Liver (tissue), 9 donors: Measurements from ENCODE around the gene S100A12. TPM values are rescaled to one million over a fixed set of nuclear protein-coding genes. Genes with fewer than 3 reads are reported as not detected.

Source experiments
- DNase-seq: peaks from one replicate; pipeline ENCODE4 v3.0.0-alpha.2; 2017; ENCODE audit warnings: low spot score
- H3K27ac ChIP-seq, 2 donors: one replicate each; pipeline ENCODE4 v1.7.0; 2013; ENCODE audit warnings: inconsistent platforms in 2 of 2, low read length in 2 of 2, control low read depth in 1 of 2, low read depth in 1 of 2, mild to moderate bottlenecking in 1 of 2
- H3K27me3 ChIP-seq, 4 donors: one replicate each; pipeline versions ENCODE4 v1.6.1 to v1.7.0; 2013; ENCODE audit warnings: low read length in 3 of 4, inconsistent platforms in 1 of 4, mild to moderate bottlenecking in 1 of 4, moderate library complexity in 1 of 4; ENCODE audit not compliant: control insufficient read depth in 4 of 4, insufficient read depth in 4 of 4
- H3K36me3 ChIP-seq, 4 donors: one replicate each; pipeline versions ENCODE4 v1.6.1 to v1.7.0; 2013; ENCODE audit warnings: low read length in 3 of 4, mild to moderate bottlenecking in 3 of 4, low read depth in 1 of 4, moderate library complexity in 1 of 4; ENCODE audit not compliant: control insufficient read depth in 4 of 4, insufficient read depth in 3 of 4
- H3K4me1 ChIP-seq, 4 donors: one replicate each; pipeline versions ENCODE4 v1.6.1 to v1.7.0; 2013; ENCODE audit warnings: low read length in 3 of 4, mild to moderate bottlenecking in 3 of 4, moderate library complexity in 1 of 4; ENCODE audit not compliant: control insufficient read depth in 4 of 4, insufficient read depth in 4 of 4
- H3K4me3 ChIP-seq, 3 donors: one replicate each; pipeline versions ENCODE4 v1.6.1 to v1.7.0; 2013; ENCODE audit warnings: low read length in 3 of 3, control low read depth in 1 of 3, low read depth in 1 of 3, mild to moderate bottlenecking in 1 of 3
- H3K9ac ChIP-seq, 2 donors: one replicate each; pipeline ENCODE4 v1.7.0; 2013; ENCODE audit warnings: low read length in 2 of 2, mild to moderate bottlenecking in 2 of 2, moderate library complexity in 2 of 2, control low read depth in 1 of 2, low read depth in 1 of 2
- H3K9me3 ChIP-seq, 4 donors: one replicate each; pipeline versions ENCODE4 v1.6.1 to v1.7.0; 2013; ENCODE audit warnings: low read length in 3 of 4; ENCODE audit not compliant: control insufficient read depth in 4 of 4
- ATF3 ChIP-seq: IDR thresholded peaks from 2 replicates; pipeline ENCODE4 v1.6.1; 2016; ENCODE audit warnings: antibody characterized with exemption
- CTCF ChIP-seq: fragments of 150-350 bp; IDR thresholded peaks from 2 replicates; pipeline ENCODE4 v1.5.1; 2017; ENCODE audit warnings: improper control_type of control experiment, low read depth, low read length; ENCODE audit not compliant: missing input control
- EGR1 ChIP-seq, 2 donors: IDR thresholded peaks; 2 replicates each; pipeline ENCODE4 v1.6.1; 2016 to 2018; ENCODE audit warnings: antibody characterized with exemption in 2 of 2, low read depth in 2 of 2
- FOXA1 ChIP-seq: IDR thresholded peaks from 2 replicates; pipeline ENCODE4 v1.6.1; 2016; ENCODE audit warnings: antibody characterized with exemption
- FOXA2 ChIP-seq: IDR thresholded peaks from 2 replicates; pipeline ENCODE4 v1.6.1; 2016; ENCODE audit warnings: antibody characterized with exemption
- GABPA ChIP-seq, 2 donors: IDR thresholded peaks in 1 of 2; conservative IDR thresholded peaks in 1 of 2; 2 replicates each; pipeline ENCODE4 v1.6.1; 2016; ENCODE audit warnings: antibody characterized with exemption in 2 of 2, mild to moderate bottlenecking in 1 of 2, moderate library complexity in 1 of 2
- HNF4A ChIP-seq, 2 donors: conservative IDR thresholded peaks; 2 replicates each; pipeline ENCODE4 v1.6.1; 2016; ENCODE audit warnings: antibody characterized with exemption in 2 of 2, mild to moderate bottlenecking in 2 of 2
- HNF4G ChIP-seq: IDR thresholded peaks from 2 replicates; pipeline ENCODE4 v1.6.1; 2016; ENCODE audit warnings: antibody characterized with exemption
- JUND ChIP-seq, 2 donors: IDR thresholded peaks; 2 replicates each; pipeline ENCODE4 v1.6.1; 2016; ENCODE audit warnings: antibody characterized with exemption in 2 of 2
- MAX ChIP-seq: IDR thresholded peaks from 2 replicates; pipeline ENCODE4 v1.6.1; 2016; ENCODE audit warnings: antibody characterized with exemption
- NR2F2 ChIP-seq: IDR thresholded peaks from 2 replicates; pipeline ENCODE4 v1.6.1; 2016; ENCODE audit warnings: antibody characterized with exemption
- RAD21 ChIP-seq, 2 donors: IDR thresholded peaks; 2 replicates each; pipeline ENCODE4 v1.6.1; 2016; ENCODE audit warnings: antibody characterized with exemption in 2 of 2, mild to moderate bottlenecking in 2 of 2
- REST ChIP-seq: IDR thresholded peaks from 2 replicates; pipeline ENCODE4 v1.6.1; 2016; ENCODE audit warnings: antibody characterized with exemption, mild to moderate bottlenecking
- RXRA ChIP-seq, 2 donors: IDR thresholded peaks; 2 replicates each; pipeline ENCODE4 v1.6.1; 2017 to 2018; ENCODE audit warnings: antibody characterized with exemption in 2 of 2, mild to moderate bottlenecking in 1 of 2
- SP1 ChIP-seq: IDR thresholded peaks from 2 replicates; pipeline ENCODE4 v1.6.1; 2018; ENCODE audit warnings: antibody characterized with exemption, mild to moderate bottlenecking
- TAF1 ChIP-seq: conservative IDR thresholded peaks from 2 replicates; pipeline ENCODE4 v1.6.1; 2016; ENCODE audit warnings: antibody characterized with exemption, mild to moderate bottlenecking
- YY1 ChIP-seq: IDR thresholded peaks from 2 replicates; pipeline ENCODE4 v1.6.1; 2016; ENCODE audit warnings: antibody characterized with exemption, mild to moderate bottlenecking
- ZBTB33 ChIP-seq: IDR thresholded peaks from 2 replicates; pipeline ENCODE4 v1.6.1; 2016; ENCODE audit warnings: antibody characterized with exemption
- WGBS: extraction: QIAGEN DNeasy Blood & Tissue Kit; methylation state at CpG from one replicate; pipeline ENCODE4 v1.1.7; 2013; 5-methylcytosine and 5-hydroxymethylcytosine counted together
- polyA plus RNA-seq, 2 donors: library from polyadenylated mRNA; stranded (reverse) in 1 of 2; unstranded in 1 of 2; fragments of 200-250 nt in 1 of 2; fragments of >200 nt in 1 of 2; fragmentation: Nextera tagmentation in 1 of 2; extraction: Ambion mirVana in 1 of 2; gene quantifications; one replicate each; pipeline versions ENCODE4 v1.2.1 to v1.2.3, GENCODE V29; 2013 to 2015
- total RNA-seq, 2 donors: library from RNA; depleted of rRNA; stranded (reverse); fragments of >200 nt; gene quantifications; one replicate each; pipeline ENCODE4 v1.2.3, GENCODE V29; 2014
- donor health status: healthy.
- donor health status: healthy.
- donor health status: healthy.
- donor health status: healthy.
- donor health status: healthy.

Gene S100A12
- total and polyA plus RNA-seq, 4 donors: 3.3 to 35.2 (median 12.1) TPM

GRCh38 chr1:153368495-153368894, 6.9 kb downstream of the S100A12 start:
- WGBS: 59% methylated on average over 2 of the region's 2 CpGs
- H3K4me3 ChIP-seq: no peak overlapping the region
- no peak for DNase-seq
- peaks cover 0 to 5% (median 2%) of the 10 kb centered on the region in 4 donors for H3K27me3 ChIP-seq
- TF ChIP-seq GABPA (IDR thresholded peaks at IDR 0.05 in 1 of 2, conservative IDR thresholded peaks at IDR 0.05 in 1 of 2) (no peak), TAF1 (no peak), FOXA1 (no peak), ZBTB33 (no peak), RXRA (IDR thresholded peaks at IDR 0.05) (no peak), SP1 (no peak), EGR1 (IDR thresholded peaks at IDR 0.05; ENCODE audit: low read depth in 2 of 2) (no peak), FOXA2 (no peak), YY1 (no peak), HNF4G (no peak), ATF3 (no peak), CTCF (no peak), RAD21 (IDR thresholded peaks at IDR 0.05) (no peak), HNF4A (conservative IDR thresholded peaks at IDR 0.05) (no peak), MAX (no peak), JUND (IDR thresholded peaks at IDR 0.05) (no peak), REST (no peak), NR2F2 (no peak)
- H3K4me1 ChIP-seq: no peaks in the 10 kb centered on the region
- H3K27ac ChIP-seq: no peak overlapping the region
- H3K36me3 ChIP-seq: no peaks in the 10 kb centered on the region
- H3K9ac ChIP-seq: no peak overlapping the region
- no peaks in the 10 kb centered on the region for H3K9me3 ChIP-seq

GRCh38 chr1:153367090-153367489, 8.3 kb downstream of the S100A12 start:
- no peak overlapping the region for H3K27ac ChIP-seq
- peaks cover 0 to 4% (median 1%) of the 10 kb centered on the region in 4 donors for H3K27me3 ChIP-seq
- no peaks in the 10 kb centered on the region for H3K4me1 ChIP-seq
- H3K9me3 ChIP-seq: no peaks in the 10 kb centered on the region
- 72% methylated on average over 2 of the region's 2 CpGs for WGBS
- no peak for DNase-seq
- H3K36me3 ChIP-seq: no peaks in the 10 kb centered on the region
- no peak for TF ChIP-seq JUND (IDR thresholded peaks at IDR 0.05)
- TF ChIP-seq EGR1 (IDR thresholded peaks at IDR 0.05; ENCODE audit: low read depth in 2 of 2): no peak
- H3K9ac ChIP-seq: no peak overlapping the region
- no peak overlapping the region for H3K4me3 ChIP-seq
